WTC11 (cell line): ENCODE data around the gene OSBP2.

Experiments
- CBFB ChIP-seq: sonication (generic); formaldehyde crosslinking; IDR thresholded peaks from 2 replicates; pipeline ENCODE4 v1.8.1; 2022; ENCODE audit warnings: mild to moderate bottlenecking, low read depth, missing genetic modification reagents
- CREB1 ChIP-seq: sonication (generic); formaldehyde crosslinking; IDR thresholded peaks from 2 replicates; pipeline ENCODE4 v1.8.0; 2023; ENCODE audit warnings: mild to moderate bottlenecking, missing genetic modification reagents
- CTCF ChIP-seq: fragments of 200-600 bp; IDR thresholded peaks from 2 replicates; pipeline ENCODE4 v1.8.0; 2022; ENCODE audit warnings: antibody characterized with exemption
- ETV6 ChIP-seq: sonication (generic); formaldehyde crosslinking; IDR thresholded peaks from 2 replicates; pipeline ENCODE4 v1.8.1; 2022; ENCODE audit warnings: mild to moderate bottlenecking, missing genetic modification reagents
- JUN ChIP-seq: sonication (generic); formaldehyde crosslinking; IDR thresholded peaks from 2 replicates; pipeline ENCODE4 v1.8.0; 2023; ENCODE audit warnings: mild to moderate bottlenecking, missing genetic modification reagents
- USF2 ChIP-seq: sonication (generic); formaldehyde crosslinking; IDR thresholded peaks from 2 replicates; pipeline ENCODE4 v1.8.1; 2023; ENCODE audit warnings: mild to moderate bottlenecking, missing genetic modification reagents, moderate library complexity

DNA sequence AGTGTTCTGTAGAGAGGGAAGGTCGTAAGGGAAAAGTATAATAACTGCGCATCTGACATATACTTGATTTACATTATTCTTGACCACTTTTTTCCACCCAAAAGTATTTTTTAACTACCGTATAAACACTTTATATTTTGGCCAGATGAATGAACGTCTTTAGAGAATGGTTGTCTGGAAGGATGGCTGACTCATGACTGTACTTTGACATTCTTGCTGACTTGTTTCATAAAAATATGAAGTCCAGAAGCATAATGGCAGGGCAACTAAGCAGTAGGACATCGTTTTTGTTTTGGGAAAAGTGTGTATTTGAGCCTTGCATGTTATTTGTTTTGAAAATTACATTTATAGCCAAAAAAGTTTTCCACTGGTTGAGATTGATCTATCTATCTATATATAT is 110.0 kb downstream of the OSBP2 start:
- TF ChIP-seq USF2 (no peak), CTCF (no peak), CREB1 (CRISPR knock-in tag) (no peak), CBFB (CRISPR knock-in tag) (no peak), ETV6 (no peak), JUN (CRISPR knock-in tag) (no peak)
